ENCODE results near the gene SDS.

GRCh38 chr12:113407931-113408600 lies 4.4 kb upstream of the SDS start:
- peak; percentile 18 for TF ChIP-seq YY1 (IDR thresholded peaks at IDR 0.05)
- no peak for TF ChIP-seq ZBTB33 (IDR thresholded peaks at IDR 0.05)
- no peak for TF ChIP-seq MAX (IDR thresholded peaks at IDR 0.05)
- TF ChIP-seq CTCF (IDR thresholded peaks at IDR 0.05; ENCODE audit: low read depth, low read length, missing input control), result no peak
- TF ChIP-seq FOXA1 (IDR thresholded peaks at IDR 0.05), result no peak
